Osteoblast (primary cell): ENCODE data around the gene ZNF691. TPM values are rescaled to one million over a fixed set of nuclear protein-coding genes. Genes with fewer than 3 reads are reported as not detected.

Experiments used
- DNase-seq: peaks from one replicate; pipeline ENCODE4 v3.0.0; 2011; ENCODE audit warnings: low spot score, mixed read lengths; ENCODE audit not compliant: insufficient read length; ENCODE audit errors: missing footprints
- H2AFZ ChIP-seq: 2 replicates; pipeline ENCODE4 v1.6.0; 2011; ENCODE audit warnings: mild to moderate bottlenecking, low read length
- H3K27ac ChIP-seq: 2 replicates; pipeline ENCODE4 v1.5.1; 2011; ENCODE audit warnings: mild to moderate bottlenecking, low read depth, low read length, moderate library complexity
- H3K27me3 ChIP-seq: 2 replicates; pipeline ENCODE4 v1.6.0; 2012; ENCODE audit warnings: mild to moderate bottlenecking, control low read depth, inconsistent platforms, low read length, moderate library complexity; ENCODE audit not compliant: insufficient read depth
- H3K36me3 ChIP-seq: 2 replicates; pipeline ENCODE4 v1.5.1; 2011; ENCODE audit warnings: mild to moderate bottlenecking, low read length, control low read depth, moderate library complexity; ENCODE audit not compliant: insufficient read depth
- H3K4me1 ChIP-seq: 2 replicates; pipeline ENCODE4 v1.5.1; 2011; ENCODE audit warnings: mild to moderate bottlenecking, low read length, control low read depth, moderate library complexity; ENCODE audit not compliant: insufficient read depth
- H3K4me2 ChIP-seq: 2 replicates; pipeline ENCODE4 v1.6.0; 2011; ENCODE audit warnings: mild to moderate bottlenecking, low read length; ENCODE audit not compliant: insufficient read depth
- H3K4me3 ChIP-seq: fragments of 200-600 bp; sonication (generic); 3 replicates; pipeline ENCODE4 v1.5.1; 2012; ENCODE audit warnings: mild to moderate bottlenecking, low read length, inconsistent platforms; ENCODE audit not compliant: insufficient read depth
- H3K79me2 ChIP-seq: 2 replicates; pipeline ENCODE4 v1.6.0; 2012; ENCODE audit warnings: mild to moderate bottlenecking, low read length, control low read depth, inconsistent platforms; ENCODE audit not compliant: insufficient read depth
- H3K9me3 ChIP-seq: 2 replicates; pipeline ENCODE4 v1.5.1; 2011; ENCODE audit warnings: low read depth, low read length, control low read depth
- H4K20me1 ChIP-seq: 2 replicates; pipeline ENCODE4 v1.6.0; 2012; ENCODE audit warnings: mild to moderate bottlenecking, low read length, control low read depth; ENCODE audit not compliant: insufficient read depth
- total RNA-seq: library from RNA; depleted of rRNA; stranded (reverse); fragments of >200 nt; gene quantifications from 2 replicates; pipeline ENCODE4 v1.2.3, GENCODE V29; 2012
- TF ChIP-seq, protein P1 (sequence below): IDR thresholded peaks from 2 replicates; pipeline ENCODE4 v1.5.1; 2011; ENCODE audit warnings: mild to moderate bottlenecking, low read depth, low read length, moderate library complexity; ENCODE audit errors: extremely low read depth

The ZNF691 gene
- total RNA-seq, 1 donor, result 5.4 TPM

DNA sequence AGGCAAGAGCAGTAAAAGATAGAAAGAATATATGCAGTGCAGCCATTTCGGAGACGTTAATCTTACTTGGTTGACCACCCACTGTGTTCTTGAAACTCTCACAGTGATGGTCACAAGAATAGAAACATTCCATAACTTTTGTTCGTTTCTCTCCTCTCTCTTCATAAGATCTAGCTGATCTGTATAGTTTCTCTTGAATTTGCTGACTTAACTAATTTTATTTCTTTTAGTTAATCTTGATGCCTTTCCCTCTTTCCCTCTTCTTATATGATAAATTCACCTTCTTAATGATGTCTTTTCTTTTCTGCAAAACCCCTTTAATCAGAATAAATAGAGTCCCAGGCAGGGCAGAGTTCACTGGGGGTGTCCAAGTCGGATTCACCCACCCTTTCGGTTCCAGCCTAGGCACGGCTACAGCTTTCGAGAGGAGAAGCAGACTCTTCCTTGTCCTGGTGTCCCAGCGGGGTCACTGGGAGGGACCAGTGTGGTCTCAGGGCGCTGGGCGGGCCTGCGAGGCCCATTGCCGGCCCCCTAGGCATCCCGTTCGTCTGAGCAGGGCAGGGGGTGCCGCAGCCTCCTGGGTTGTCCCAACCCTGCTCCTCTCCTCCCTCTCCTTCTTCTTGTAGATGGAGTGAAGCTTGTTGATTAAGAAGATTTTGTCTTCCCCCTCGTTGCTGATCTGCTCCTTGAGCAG lies 39.8 kb downstream of the ZNF691 start:
- TF ChIP-seq, protein P1, sequence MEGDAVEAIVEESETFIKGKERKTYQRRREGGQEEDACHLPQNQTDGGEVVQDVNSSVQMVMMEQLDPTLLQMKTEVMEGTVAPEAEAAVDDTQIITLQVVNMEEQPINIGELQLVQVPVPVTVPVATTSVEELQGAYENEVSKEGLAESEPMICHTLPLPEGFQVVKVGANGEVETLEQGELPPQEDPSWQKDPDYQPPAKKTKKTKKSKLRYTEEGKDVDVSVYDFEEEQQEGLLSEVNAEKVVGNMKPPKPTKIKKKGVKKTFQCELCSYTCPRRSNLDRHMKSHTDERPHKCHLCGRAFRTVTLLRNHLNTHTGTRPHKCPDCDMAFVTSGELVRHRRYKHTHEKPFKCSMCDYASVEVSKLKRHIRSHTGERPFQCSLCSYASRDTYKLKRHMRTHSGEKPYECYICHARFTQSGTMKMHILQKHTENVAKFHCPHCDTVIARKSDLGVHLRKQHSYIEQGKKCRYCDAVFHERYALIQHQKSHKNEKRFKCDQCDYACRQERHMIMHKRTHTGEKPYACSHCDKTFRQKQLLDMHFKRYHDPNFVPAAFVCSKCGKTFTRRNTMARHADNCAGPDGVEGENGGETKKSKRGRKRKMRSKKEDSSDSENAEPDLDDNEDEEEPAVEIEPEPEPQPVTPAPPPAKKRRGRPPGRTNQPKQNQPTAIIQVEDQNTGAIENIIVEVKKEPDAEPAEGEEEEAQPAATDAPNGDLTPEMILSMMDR, result no peak
- H3K27me3 ChIP-seq, result no peaks in the 10 kb centered on the region
- H3K9me3 ChIP-seq, result no peaks in the 10 kb centered on the region
- no peak overlapping the region for H2AFZ ChIP-seq
- H3K4me1 ChIP-seq, result no peaks in the 10 kb centered on the region
- H3K79me2 ChIP-seq, result no peaks in the 10 kb centered on the region
- no peaks in the 10 kb centered on the region for H4K20me1 ChIP-seq
- peak; percentile 37 for DNase-seq
- no peak overlapping the region for H3K27ac ChIP-seq
- H3K36me3 ChIP-seq, result no peaks in the 10 kb centered on the region
- no peak overlapping the region for H3K4me3 ChIP-seq
- H3K4me2 ChIP-seq, result no peak overlapping the region

DNA sequence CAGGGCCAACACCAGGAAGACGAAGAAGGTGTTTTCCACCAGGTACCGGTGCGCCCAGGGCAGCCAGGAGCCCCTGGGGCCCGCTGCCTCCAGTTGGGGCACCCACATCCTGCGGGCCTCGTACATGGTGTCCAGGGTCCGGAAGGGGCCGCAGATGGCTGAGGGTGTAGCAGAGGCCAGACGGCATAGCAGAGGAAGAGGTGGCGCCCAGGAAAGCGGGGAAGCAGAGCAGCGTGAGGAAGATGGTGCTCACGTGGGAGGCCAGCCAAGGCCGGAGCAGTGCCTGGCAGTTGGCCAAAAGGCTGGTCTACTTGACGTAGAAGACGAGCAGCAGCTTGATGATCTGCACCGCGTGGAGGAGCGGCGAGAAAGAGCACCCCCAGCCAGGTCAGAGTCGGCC lies 40.4 kb downstream of the ZNF691 start:
- TF ChIP-seq, protein P1, result no peak
- Histone ChIP-seq H4K20me1 (no peaks in the 10 kb centered on the region), H3K4me1 (no peaks in the 10 kb centered on the region), H3K4me2 (no peak overlapping the region), H3K4me3 (no peak overlapping the region), H2AFZ (no peak overlapping the region), H3K27ac (no peak overlapping the region), H3K36me3 (no peaks in the 10 kb centered on the region), H3K79me2 (no peaks in the 10 kb centered on the region), H3K27me3 (no peaks in the 10 kb centered on the region), H3K9me3 (no peaks in the 10 kb centered on the region)
- DNase-seq, result peak; percentile 14

DNA sequence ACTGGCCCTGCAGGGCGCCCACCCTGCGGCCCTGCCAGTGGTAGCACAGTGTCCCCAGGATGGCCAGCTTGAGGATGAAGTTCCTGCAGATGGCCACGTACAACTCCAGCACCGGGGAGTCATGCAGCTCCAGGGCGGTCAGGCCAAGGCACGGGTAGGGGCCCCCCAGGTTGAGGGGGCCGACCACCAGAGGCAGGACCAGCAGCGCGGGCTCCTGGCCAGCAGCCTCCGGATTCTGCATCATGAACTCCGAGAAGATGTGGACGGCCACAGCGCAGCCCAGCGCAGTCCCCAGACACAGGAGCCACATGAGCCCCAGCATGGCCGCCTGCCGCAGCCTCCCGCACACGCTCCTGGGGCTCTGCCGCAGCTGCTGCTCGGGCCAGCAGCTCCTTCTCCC lies 41.0 kb downstream of the ZNF691 start:
- Histone ChIP-seq H3K4me2 (no peak overlapping the region), H3K9me3 (no peaks in the 10 kb centered on the region), H4K20me1 (no peaks in the 10 kb centered on the region), H2AFZ (no peak overlapping the region), H3K4me1 (no peaks in the 10 kb centered on the region), H3K27ac (no peak overlapping the region), H3K4me3 (no peak overlapping the region), H3K36me3 (no peaks in the 10 kb centered on the region), H3K27me3 (no peaks in the 10 kb centered on the region), H3K79me2 (no peaks in the 10 kb centered on the region)
- DNase-seq, result peak; percentile 25
- TF ChIP-seq, protein P1, result no peak

DNA sequence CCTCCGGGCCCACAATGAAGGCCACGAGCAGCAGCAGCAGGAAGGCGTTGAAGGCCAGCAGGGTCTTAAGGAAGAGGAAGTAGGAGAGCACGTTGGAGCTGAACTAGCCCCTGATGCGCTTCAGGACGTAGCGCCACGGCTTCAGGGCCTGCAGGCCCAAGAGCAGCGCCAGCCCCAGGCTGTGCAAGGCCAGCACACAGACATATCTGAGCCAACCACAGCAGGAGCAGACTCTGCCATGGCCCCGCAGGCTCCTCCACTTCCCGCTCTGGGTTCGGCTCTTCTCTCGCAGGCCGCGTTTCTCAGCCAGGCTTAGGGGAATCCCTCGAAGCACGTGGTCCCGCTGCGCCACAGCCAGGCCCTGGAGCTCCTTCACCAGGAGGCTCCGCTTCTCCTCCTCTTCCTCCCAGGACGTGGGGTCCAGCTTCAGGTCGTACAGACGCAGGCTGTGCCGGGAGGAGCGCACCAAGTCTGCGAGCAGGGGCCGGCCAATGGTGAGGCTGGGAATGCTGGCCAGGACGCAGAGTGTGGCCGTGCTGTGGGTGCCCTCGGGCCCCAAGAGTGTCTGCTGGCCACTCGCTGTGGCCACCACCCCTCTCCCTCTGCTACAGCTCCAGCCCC lies 41.7 kb downstream of the ZNF691 start:
- no peak overlapping the region for H3K4me2 ChIP-seq
- H3K4me3 ChIP-seq, result no peak overlapping the region
- H3K27ac ChIP-seq, result no peak overlapping the region
- H2AFZ ChIP-seq, result no peak overlapping the region
- DNase-seq, result peak; percentile 26
- no peaks in the 10 kb centered on the region for H3K79me2 ChIP-seq
- H3K4me1 ChIP-seq, result no peaks in the 10 kb centered on the region
- TF ChIP-seq, protein P1, result no peak
- no peaks in the 10 kb centered on the region for H3K36me3 ChIP-seq
- H3K27me3 ChIP-seq, result no peaks in the 10 kb centered on the region
- no peaks in the 10 kb centered on the region for H3K9me3 ChIP-seq
- no peaks in the 10 kb centered on the region for H4K20me1 ChIP-seq
